Myocyte (in vitro differentiated cells): ENCODE results near the gene NOP14. TPM values are rescaled to one million over a fixed set of nuclear protein-coding genes. Genes with fewer than 3 reads are reported as not detected.
"Not testable (repeated sequence)": the region's sequence is repeated elsewhere in the genome, so short reads cannot be mapped to it uniquely, and the experiment has no call there.

ENCODE experiments used
- DNase-seq: peaks from one replicate; pipeline ENCODE4 v3.0.0-alpha.2; 2012; ENCODE audit warnings: low read depth
- total RNA-seq: library from RNA; depleted of rRNA; stranded (reverse); fragments of >200 nt; gene quantifications from 2 replicates; pipeline ENCODE4 v1.2.3, GENCODE V29; 2014

The NOP14 gene
- total RNA-seq, 1 donor from 2014 or later: 30.1 TPM

GRCh38 chr4:2932321-2932950 lies 30.8 kb downstream of the NOP14 start:
- DNase-seq: no peak

DNA sequence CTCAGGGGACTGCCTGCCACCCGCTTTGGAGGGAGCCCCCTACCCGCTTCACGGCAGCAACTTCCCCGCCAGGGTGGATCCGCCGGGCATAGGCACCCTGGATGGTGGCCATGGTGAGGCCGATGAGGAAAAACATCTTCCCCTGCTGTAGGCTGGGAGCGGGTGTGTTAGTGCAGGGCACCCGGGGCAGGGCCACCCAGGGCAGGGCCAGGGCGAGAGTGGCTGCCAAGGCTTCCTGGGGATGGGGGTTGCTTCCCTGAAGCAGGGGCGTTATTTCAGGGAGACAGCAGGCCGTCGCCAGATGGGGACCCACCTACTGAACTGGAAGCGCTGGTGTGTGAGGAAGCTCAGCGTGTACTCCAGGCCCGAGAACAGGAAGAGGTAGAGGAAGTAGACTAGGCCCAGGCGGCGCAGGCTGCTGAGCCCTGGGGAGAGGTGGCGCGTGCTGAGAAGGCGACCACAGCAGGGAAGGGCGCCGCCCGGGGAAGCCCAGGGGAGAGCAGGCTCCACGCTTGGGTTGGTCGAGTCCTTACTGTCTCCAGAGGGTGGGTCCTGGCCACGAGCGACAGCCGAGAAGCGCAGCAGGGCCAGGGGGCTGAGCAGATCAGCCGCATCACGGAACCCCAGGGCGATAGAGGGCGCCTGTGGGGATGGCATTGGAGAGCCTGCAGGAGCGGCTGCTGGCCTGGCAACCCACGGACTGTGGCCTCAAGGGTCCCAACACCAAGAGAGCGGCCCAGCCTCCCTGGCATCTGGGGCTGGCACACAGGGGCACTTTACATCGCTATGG lies 31.5 kb downstream of the NOP14 start:
- no peak for DNase-seq

GRCh38 chr4:2930758-2931511 lies 32.3 kb downstream of the NOP14 start:
- DNase-seq: no peak

DNA sequence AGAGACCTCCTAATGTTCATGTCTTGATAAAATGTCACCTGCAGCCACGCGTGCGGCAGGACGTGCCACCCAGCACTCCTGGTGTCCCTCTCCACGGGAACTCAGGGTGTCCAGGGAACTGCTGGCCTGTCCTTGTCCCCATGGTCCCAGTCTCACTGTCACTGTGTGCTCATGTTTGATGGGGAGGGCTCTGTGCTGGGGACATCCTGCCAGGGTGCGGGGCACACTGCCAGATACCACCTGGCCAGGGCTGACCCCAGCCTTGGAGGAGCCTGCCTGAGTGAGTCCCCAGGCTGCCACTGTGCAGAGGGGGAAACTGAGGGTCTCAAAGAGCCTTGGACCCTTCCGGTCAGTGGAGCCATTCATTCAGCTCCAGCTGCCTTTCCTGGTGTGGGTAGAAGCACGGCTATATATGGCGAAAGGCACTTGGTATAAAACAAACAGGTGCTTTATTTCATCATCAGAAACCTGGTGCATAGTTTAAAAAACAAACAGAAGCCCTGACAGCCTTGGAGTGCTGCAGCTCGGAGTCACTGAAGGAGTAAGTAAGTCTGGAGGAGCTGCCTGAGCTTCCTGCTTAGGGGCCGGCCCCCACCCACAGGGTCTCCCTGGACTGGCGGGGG lies 33.0 kb downstream of the NOP14 start:
- DNase-seq: no peak

- DNase-seq: no peak
Observed at GRCh38 chr4:2929469-2929868, 33.7 kb downstream of the NOP14 start.

DNA sequence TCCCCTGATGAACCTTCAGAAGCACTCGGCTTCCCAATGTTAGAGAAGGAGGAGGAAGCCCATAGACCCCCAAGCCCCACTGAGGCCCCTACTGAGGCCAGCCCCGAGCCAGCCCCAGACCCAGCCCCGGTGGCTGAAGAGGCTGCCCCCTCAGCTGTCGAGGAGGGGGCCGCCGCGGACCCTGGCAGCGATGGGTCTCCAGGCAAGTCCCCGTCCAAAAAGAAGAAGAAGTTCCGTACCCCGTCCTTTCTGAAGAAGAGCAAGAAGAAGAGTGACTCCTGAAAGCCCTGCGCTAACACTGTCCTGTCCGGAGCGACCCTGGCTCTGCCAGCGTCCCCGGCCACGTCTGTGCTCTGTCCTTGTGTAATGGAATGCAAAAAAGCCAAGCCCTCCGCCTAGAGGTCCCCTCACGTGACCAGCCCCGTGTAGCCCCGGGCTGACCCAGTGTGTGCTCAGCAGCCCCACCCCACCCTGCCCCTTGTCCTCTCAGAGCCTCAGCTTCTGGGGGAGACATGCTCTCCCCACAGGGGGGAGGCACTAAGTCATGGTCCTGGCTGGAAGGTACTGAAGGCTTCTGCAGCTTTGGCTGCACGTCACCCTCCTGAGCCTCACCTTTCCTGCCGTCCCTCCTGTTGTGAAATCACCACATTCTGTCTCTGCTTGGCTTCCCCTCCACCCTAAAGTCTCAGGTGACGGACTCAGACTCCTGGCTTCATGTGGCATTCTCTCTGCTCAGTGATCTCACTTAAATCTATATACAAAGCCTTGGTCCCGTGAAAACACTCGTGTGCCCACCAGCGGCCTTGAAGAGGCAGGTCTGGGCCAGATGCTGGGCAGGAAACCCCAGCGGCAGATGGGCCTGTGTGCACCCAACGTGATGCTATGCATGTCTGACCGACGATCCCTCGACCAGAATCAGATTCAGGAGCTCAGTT lies 34.7 kb downstream of the NOP14 start:
- no peak for DNase-seq

DNA sequence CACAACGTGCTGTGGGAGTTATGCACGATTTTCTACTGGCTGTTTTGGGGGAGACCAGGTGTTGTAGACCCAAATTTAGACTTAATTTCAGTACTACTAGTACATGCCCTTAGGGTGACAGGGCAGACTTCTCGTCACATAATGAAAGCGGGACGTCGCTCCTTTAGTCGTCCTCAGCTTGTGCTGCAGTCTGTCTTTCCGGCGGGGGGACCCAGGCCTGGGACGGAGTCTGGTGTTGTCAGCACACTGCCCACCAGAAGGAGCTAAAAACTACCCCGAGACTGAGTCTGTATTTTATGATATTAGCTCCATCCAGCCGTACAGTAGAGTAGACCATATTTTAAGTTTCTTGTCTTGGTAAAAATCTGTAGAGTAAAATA lies 35.5 kb downstream of the NOP14 start:
- no peak for DNase-seq

- DNase-seq: no peak
Observed at GRCh38 chr4:2927016-2927695, 36.0 kb downstream of the NOP14 start.

DNA sequence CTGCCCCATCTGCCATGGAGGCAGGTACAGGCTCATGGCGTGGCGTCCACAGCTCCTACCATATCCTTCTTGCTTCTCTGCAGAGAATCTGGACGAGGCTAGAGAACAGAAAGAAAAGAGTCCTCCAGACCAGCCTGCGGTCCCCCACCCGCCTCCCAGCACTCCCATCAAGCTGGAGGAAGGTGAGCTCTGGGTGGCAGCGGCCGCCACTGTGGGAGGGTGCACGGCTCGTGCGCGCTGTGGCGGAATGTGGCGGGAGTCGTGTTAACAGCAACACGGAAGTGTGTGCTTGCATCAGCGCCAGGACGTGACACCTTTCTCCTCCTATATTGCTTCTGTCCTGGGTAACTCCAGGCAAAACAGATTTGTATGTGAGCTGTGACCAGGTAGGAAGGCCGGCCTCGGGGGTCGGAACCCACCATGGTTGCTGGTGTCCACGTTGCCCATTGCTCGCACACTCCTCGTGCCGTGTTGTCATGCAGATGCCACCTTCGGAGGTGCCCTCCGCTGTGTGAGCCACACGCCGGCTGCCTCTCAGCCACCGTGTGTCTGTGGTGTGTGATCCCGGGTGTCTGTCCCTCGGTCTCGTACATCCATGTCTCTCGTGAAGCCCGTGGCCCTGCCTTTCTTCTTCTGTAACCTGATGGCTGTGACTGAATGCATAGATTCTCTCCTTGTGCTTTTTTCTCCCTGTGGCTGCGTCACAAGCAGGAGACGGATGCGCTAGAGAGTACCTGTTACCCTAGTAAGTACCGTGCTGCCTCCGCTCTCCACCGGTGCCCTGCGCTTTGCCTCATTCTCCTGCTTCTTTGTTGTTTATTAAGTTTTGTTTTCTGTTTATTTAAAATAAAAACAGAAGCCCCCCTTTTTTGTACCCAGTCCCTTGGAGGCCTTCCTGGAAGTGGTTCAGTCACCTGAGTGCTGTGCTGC lies 37.0 kb downstream of the NOP14 start:
- DNase-seq: no peak

DNA sequence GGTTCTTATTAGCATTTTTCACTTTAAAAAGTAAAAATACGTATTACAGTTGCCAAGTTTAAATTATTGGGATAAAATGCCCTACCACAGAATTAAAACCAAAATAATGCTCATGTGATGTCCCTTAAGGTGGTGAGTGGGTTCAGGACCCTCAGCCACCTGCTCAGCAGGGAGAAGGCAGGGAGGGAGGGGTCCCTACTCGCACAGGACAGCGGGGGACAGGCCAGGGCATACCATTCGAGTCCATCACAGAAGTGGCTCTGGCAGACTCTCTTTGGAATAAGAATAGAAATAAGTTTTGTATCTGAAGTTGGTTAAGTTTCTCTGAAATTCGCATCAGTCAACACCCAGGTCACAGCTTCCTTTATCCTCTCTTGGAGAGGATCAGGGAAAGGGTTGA lies 37.7 kb downstream of the NOP14 start:
- no peak for DNase-seq

GRCh38 chr4:2924765-2925301 lies 38.4 kb downstream of the NOP14 start:
- no peak for DNase-seq

- DNase-seq: no peak
Observed at GRCh38 chr4:2924286-2924685, 38.9 kb downstream of the NOP14 start.

DNA sequence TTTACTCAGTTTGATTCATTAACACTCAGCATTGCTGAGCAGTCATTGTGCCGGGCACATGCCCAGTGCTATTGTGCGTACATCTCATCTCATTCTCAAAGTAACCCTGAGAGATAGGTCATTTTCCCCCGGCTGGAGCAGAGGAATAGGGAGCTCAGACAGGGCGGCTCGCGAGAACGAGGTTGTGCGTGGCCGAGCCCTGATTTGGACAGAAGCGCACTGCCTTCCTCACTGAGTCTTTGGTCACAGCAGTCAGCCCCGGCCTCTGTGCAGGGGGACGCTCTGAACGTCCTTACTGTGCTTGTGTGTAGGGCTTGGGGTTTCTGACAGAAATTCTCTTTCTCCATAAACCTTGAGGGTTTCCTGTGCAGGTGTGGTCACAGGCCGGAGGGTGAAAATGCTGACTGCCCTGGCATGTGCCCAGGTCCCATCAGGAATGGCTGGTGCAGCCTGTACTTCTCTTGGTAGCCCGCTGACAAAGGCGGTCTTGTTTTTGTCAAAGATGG lies 39.5 kb downstream of the NOP14 start:
- DNase-seq: no peak

GRCh38 chr4:2923141-2923551 lies 40.1 kb downstream of the NOP14 start:
- no peak for DNase-seq

- not testable (repeated sequence) for DNase-seq
Observed at GRCh38 chr4:2922453-2923101, 40.6 kb downstream of the NOP14 start.

GRCh38 chr4:2918714-2919113 lies 44.5 kb downstream of the NOP14 start:
- not testable (repeated sequence) for DNase-seq

DNA sequence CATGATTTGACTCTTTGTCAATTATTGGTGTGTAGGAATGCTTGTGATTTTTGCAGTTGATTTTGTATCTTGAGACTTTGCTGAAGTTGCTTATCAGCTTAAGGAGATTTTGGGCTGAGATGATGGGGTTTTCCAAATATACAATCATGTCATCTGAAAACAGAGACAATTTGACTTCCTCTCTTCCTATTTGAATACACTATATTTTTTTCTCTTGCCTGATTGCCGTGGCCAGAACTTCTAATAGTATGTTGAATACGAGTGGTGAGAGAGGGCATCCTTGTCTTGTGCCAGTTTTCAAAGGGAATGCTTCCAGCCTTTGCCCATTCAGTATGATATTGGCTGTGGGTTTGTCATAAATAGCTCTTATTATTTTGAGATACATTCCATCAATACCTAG lies 44.9 kb downstream of the NOP14 start:
- not testable (repeated sequence) for DNase-seq

- DNase-seq: not testable (repeated sequence)
Observed at GRCh38 chr4:2916696-2917095, 46.5 kb downstream of the NOP14 start.
